Activated CD8-positive, alpha-beta T cell treated with anti-CD3 and anti-CD28 coated beads for 36 hours (primary cell): Measurements from ENCODE around the gene HPGDS. TPM values are rescaled to one million over a fixed set of nuclear protein-coding genes. Genes with fewer than 3 reads are reported as not detected.

ENCODE experiments used
- ATAC-seq: fragments of 200-7000 bp; cut with Tn5 transposase; one replicate; pipeline ENCODE4 v1.10.0; 2021; ENCODE audit warnings: mild to moderate bottlenecking, moderate library complexity
- CTCF ChIA-PET: fragments of 350-600 bp; sonication (Branson Sonifier 250); formaldehyde crosslinking; loops from one replicate; lab custom pipeline; 2021; ENCODE audit warnings: antibody characterized with exemption; lab: Charles Lee
- POLR2A ChIA-PET: fragments of 350-600 bp; sonication (Branson Sonifier 250); formaldehyde crosslinking; loops from one replicate; lab custom pipeline; 2021; ENCODE audit warnings: antibody characterized with exemption; lab: Charles Lee
- DNase-seq: peaks from one replicate; pipeline ENCODE4 v3.0.0-alpha.2; 2020
- H3K27ac Mint-ChIP-seq: one replicate; pipeline ENCODE4 v1.8.0; 2021; ENCODE audit warnings: mild to moderate bottlenecking, mixed read lengths
- H3K27me3 Mint-ChIP-seq: one replicate; pipeline ENCODE4 v1.8.0; 2021; ENCODE audit warnings: mixed read lengths
- H3K36me3 Mint-ChIP-seq: one replicate; pipeline ENCODE4 v1.8.0; 2021; ENCODE audit warnings: low read depth, mixed read lengths
- H3K4me1 Mint-ChIP-seq: one replicate; pipeline ENCODE4 v1.8.0; 2021; ENCODE audit warnings: low read depth, mixed read lengths
- H3K4me3 Mint-ChIP-seq: one replicate; pipeline ENCODE4 v1.8.0; 2021; ENCODE audit warnings: mild to moderate bottlenecking, moderate library complexity, mixed read lengths
- H3K9me3 Mint-ChIP-seq: one replicate; pipeline ENCODE4 v1.8.0; 2021; ENCODE audit warnings: mixed read lengths
- intact Hi-C: fragments of 100-400 bp; cut with micrococcal nuclease; formaldehyde crosslinking; loops from one replicate; pipeline ENCODE4 v1.10.0; 2022
- total RNA-seq, 2 experiments: library from RNA; stranded (reverse); gene quantifications; one replicate each; pipeline ENCODE4 v1.2.3, GENCODE V29; 2021
- TF ChIP-seq, protein P1 (sequence below): fragments of 200-600 bp; IDR thresholded peaks from one replicate; pipeline ENCODE4 v1.8.0; 2022; ENCODE audit warnings: antibody characterized with exemption, mild to moderate bottlenecking

Gene HPGDS
- total RNA-seq, 2 experiments from 2014 or later = not detected

DNA sequence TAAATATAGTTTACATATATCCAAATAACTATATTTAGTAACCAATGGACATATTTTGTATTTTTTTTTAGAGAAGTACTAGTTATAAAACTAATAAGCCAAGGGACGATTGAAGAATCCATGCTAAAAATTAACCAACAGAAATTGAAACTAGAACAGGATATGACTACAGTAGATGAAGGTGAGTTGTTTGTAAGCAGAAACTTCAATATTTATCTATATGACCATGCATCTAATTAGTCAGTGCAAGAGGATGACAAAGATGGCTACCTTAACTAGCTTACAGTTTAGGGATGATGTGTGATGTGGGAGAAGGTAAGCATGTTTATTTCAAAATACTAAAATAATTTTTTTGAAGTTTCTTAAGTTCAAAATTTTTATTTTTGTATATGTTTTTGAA is 57.7 kb downstream of the HPGDS start:
- CTCF ChIA-PET = no interaction called here
- POLR2A ChIA-PET = no interaction called here
- peaks cover 38% of the 10 kb centered on the region for H3K36me3 Mint-ChIP-seq
- no peaks in the 10 kb centered on the region for H3K4me1 Mint-ChIP-seq
- intact Hi-C loops = no loop called here
- TF ChIP-seq, protein P1, sequence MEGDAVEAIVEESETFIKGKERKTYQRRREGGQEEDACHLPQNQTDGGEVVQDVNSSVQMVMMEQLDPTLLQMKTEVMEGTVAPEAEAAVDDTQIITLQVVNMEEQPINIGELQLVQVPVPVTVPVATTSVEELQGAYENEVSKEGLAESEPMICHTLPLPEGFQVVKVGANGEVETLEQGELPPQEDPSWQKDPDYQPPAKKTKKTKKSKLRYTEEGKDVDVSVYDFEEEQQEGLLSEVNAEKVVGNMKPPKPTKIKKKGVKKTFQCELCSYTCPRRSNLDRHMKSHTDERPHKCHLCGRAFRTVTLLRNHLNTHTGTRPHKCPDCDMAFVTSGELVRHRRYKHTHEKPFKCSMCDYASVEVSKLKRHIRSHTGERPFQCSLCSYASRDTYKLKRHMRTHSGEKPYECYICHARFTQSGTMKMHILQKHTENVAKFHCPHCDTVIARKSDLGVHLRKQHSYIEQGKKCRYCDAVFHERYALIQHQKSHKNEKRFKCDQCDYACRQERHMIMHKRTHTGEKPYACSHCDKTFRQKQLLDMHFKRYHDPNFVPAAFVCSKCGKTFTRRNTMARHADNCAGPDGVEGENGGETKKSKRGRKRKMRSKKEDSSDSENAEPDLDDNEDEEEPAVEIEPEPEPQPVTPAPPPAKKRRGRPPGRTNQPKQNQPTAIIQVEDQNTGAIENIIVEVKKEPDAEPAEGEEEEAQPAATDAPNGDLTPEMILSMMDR = no peak
- H3K4me3 Mint-ChIP-seq = no peak overlapping the region
- H3K27ac Mint-ChIP-seq = no peak overlapping the region
- no peaks in the 10 kb centered on the region for H3K9me3 Mint-ChIP-seq
- DNase-seq (no peak), ATAC-seq (no peak)
- no peaks in the 10 kb centered on the region for H3K27me3 Mint-ChIP-seq

DNA sequence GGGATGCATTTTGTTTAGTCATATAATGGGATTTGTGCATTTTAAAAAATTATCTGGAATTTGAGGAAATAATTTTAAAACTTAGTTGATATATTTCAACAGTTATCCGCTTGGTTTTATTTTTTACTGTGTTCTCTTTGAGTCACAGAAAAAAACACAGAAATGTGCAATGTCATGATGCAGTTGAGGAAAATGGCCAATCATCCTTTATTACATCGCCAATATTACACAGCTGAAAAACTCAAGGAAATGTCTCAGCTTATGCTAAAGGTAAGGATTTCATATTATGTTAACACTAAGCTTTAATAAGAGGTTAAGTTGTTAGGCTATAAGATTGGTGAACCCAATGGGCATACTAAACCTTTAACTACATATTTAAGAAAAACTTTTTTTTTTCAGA is 63.9 kb downstream of the HPGDS start:
- intact Hi-C loops = no loop called here
- ChIA-PET POLR2A (no interaction called here), CTCF (interaction anchor here (0.6 kb wide), 1 partner anchor 17 kb away, joined by 3 read pairs; no protein-coding TSS in a partner anchor)
- no peaks in the 10 kb centered on the region for H3K4me1 Mint-ChIP-seq
- H3K9me3 Mint-ChIP-seq = no peaks in the 10 kb centered on the region
- ATAC-seq (no peak), DNase-seq (no peak)
- H3K27ac Mint-ChIP-seq = no peak overlapping the region
- H3K36me3 Mint-ChIP-seq = peaks cover 42% of the 10 kb centered on the region
- no peak overlapping the region for H3K4me3 Mint-ChIP-seq
- H3K27me3 Mint-ChIP-seq = no peaks in the 10 kb centered on the region
- TF ChIP-seq, protein P1 = no peak

GRCh38 chr4:94277534-94277933 is 65.1 kb downstream of the HPGDS start:
- no peaks in the 10 kb centered on the region for H3K4me1 Mint-ChIP-seq
- peaks cover 36% of the 10 kb centered on the region for H3K36me3 Mint-ChIP-seq
- H3K27me3 Mint-ChIP-seq = no peaks in the 10 kb centered on the region
- no peak for ATAC-seq
- DNase-seq = no peak
- H3K27ac Mint-ChIP-seq = no peak overlapping the region
- TF ChIP-seq, protein P1 = no peak
- H3K4me3 Mint-ChIP-seq = no peak overlapping the region
- H3K9me3 Mint-ChIP-seq = no peaks in the 10 kb centered on the region
- ChIA-PET CTCF (interaction anchor here (1.1 kb wide), 1 partner anchor 11 kb away, joined by 3 read pairs; no protein-coding TSS in a partner anchor), POLR2A (interaction anchor here (1.4 kb wide), 1 partner anchor 63 kb away, joined by 3 read pairs; no protein-coding TSS in a partner anchor)
- intact Hi-C loops = no loop called here

DNA sequence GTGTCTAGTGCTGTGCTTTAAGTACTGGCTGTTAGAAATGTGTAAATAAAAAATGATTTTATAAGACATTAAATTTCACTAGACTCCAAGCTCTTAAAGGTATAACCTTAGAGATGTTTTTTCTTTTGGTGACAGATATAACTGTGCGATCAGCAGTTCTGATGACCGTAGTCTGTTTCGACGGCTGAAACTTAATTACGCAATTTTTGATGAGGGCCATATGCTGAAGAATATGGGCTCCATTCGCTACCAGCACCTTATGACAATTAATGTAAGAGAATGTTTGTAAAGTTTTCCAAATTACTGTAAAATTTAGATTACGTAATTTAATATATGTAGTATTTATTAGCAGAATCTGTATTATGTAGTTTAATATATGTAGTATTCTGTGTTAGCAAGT is 66.4 kb downstream of the HPGDS start:
- H3K9me3 Mint-ChIP-seq = no peaks in the 10 kb centered on the region
- no peak overlapping the region for H3K27ac Mint-ChIP-seq
- DNase-seq = no peak
- POLR2A ChIA-PET = interaction anchor here (1.4 kb wide), 1 partner anchor 62 kb away, joined by 3 read pairs; no protein-coding TSS in a partner anchor
- intact Hi-C loops = no loop called here
- peaks cover under 1% of the 10 kb centered on the region for H3K4me1 Mint-ChIP-seq
- TF ChIP-seq, protein P1 = no peak
- H3K4me3 Mint-ChIP-seq = no peak overlapping the region
- ATAC-seq = no peak
- no peaks in the 10 kb centered on the region for H3K27me3 Mint-ChIP-seq
- CTCF ChIA-PET = no interaction called here
- H3K36me3 Mint-ChIP-seq = peaks cover 34% of the 10 kb centered on the region

DNA sequence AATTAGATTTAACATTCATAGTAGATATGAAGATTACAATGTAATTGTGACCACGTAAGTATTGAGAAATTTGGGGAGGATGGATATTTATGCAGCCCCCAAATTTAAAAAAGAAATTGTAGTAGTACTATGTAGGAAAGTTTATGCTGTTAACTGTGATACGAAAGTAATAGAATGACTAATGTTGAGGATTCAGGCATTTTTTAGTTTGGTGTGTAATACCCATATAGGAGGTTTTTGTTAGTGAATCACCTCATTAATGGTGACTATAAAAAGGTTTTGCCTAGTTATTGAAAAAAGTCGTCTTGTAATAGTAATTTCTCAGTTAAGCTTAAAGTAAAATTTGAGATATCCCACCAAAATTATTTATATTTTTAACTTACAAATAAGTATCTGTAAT is 67.7 kb downstream of the HPGDS start:
- Mint-ChIP-seq H3K9me3 (no peaks in the 10 kb centered on the region), H3K27me3 (no peaks in the 10 kb centered on the region), H3K4me1 (peaks cover 6% of the 10 kb centered on the region), H3K27ac (no peak overlapping the region), H3K4me3 (no peak overlapping the region), H3K36me3 (peaks cover 35% of the 10 kb centered on the region)
- CTCF ChIA-PET = no interaction called here
- DNase-seq = no peak
- POLR2A ChIA-PET = no interaction called here
- intact Hi-C loops = no loop called here
- TF ChIP-seq, protein P1 = no peak
- no peak for ATAC-seq
